Heart right ventricle (tissue), 16 donors: Measurements from ENCODE around the gene BRD4. TPM values are rescaled to one million over a fixed set of nuclear protein-coding genes. Genes with fewer than 3 reads are reported as not detected.
A peak's percentile ranks its signal among the peaks of the same experiment; 100 is the strongest.

ENCODE experiments used
- ATAC-seq, 8 donors: fragments of 200-7000 bp; cut with Tn5 transposase; one replicate each; pipeline ENCODE4 v1.9.1; 2020; ENCODE audit warnings: mild to moderate bottlenecking in 8 of 8, moderate library complexity in 8 of 8, moderate number of reproducible peaks in 1 of 8
- DNase-seq, 2 donors: peaks; one replicate each; pipeline ENCODE4 v3.0.0-alpha.2; 2020
- H3K27ac ChIP-seq, 10 donors: fragments of 200-600 bp; sonication (generic) in 2 of 10; one replicate each; pipeline versions ENCODE4 v1.5.0 to v1.8.0; 2020 to 2022; ENCODE audit warnings: mild to moderate bottlenecking in 3 of 10
- H3K27me3 ChIP-seq, 7 donors: fragments of 200-600 bp; one replicate each; pipeline ENCODE4 v1.8.0; 2021 to 2022; ENCODE audit warnings: mild to moderate bottlenecking in 2 of 7
- H3K36me3 ChIP-seq, 9 donors: fragments of 200-600 bp; sonication (generic) in 1 of 9; one replicate each; pipeline versions ENCODE4 v1.5.0 to v1.8.0; 2020 to 2022; ENCODE audit warnings: mild to moderate bottlenecking in 2 of 9
- H3K4me1 ChIP-seq, 9 donors: fragments of 200-600 bp; sonication (generic) in 1 of 9; one replicate each; pipeline versions ENCODE4 v1.5.0 to v1.8.0; 2020 to 2022; ENCODE audit warnings: mild to moderate bottlenecking in 4 of 9
- H3K4me3 ChIP-seq, 10 donors: fragments of 200-600 bp; sonication (generic) in 2 of 10; one replicate each; pipeline versions ENCODE4 v1.5.0 to v1.8.0; 2020 to 2022; ENCODE audit warnings: mild to moderate bottlenecking in 7 of 10, moderate library complexity in 2 of 10
- H3K9me3 ChIP-seq, 11 donors: fragments of 200-600 bp in 10 of 11; sonication (generic) in 2 of 11; one replicate each; pipeline versions ENCODE4 v1.5.0 to v1.8.0; 2013 to 2022; ENCODE audit warnings: mild to moderate bottlenecking in 2 of 11, control low read depth in 1 of 11, moderate library complexity in 1 of 11
- WGBS, 2 donors: extraction: QIAGEN DNeasy Blood & Tissue Kit; methylation state at CpG; one replicate each; pipeline ENCODE4 v1.1.7; 2013; ENCODE audit warnings: inconsistent platforms in 1 of 2; 5-methylcytosine and 5-hydroxymethylcytosine counted together
- intact Hi-C, 10 donors: fragments of 100-400 bp; cut with DNase I; formaldehyde crosslinking; loops; one replicate each; pipeline versions ENCODE4 v1.11.1 to v1.14.2; 2022
- polyA plus RNA-seq, 2 donors: library from polyadenylated mRNA; stranded (reverse); fragments of 200-250 nt; gene quantifications; one replicate each; pipeline ENCODE4 v1.2.3, GENCODE V29; 2013
- total RNA-seq, 10 donors: library from RNA; stranded (reverse); fragmentation: NEBNext Ultra II Directional in 3 of 10; extraction: Animal tissue kit (Norgen Biotek cat#: 25700) in 3 of 10; gene quantifications; one replicate each; pipeline versions ENCODE4 v1.2.1 to v1.2.4, GENCODE V29; 2021 to 2023
- TF ChIP-seq, protein P1 (sequence below), 9 donors: fragments of 200-600 bp; sonication (generic) in 2 of 9; IDR thresholded peaks; one replicate each; pipeline versions ENCODE4 v1.5.0 to v1.8.0; 2021 to 2022; ENCODE audit warnings: antibody characterized with exemption in 9 of 9, mild to moderate bottlenecking in 5 of 9, moderate library complexity in 1 of 9
- donor health status: Arrhythmogenic right ventricular cardiomyopathy.
- donor health status: ischemic (EF 13 %, LVEDD 7.1; RV severe dilation, severe dysfunction).
- donor health status: healthy with polysubstance abuse.
- donor health status: DM: no; HTN: yes; CAD: no.
- donor health status: DM: no; HTN: no; CAD: no.
- donor health status: ischemic (EF 25% LVEDD 6.9; RV normal size, moderate dysfunction).
- donor health status: ischemic (EF 25% LVEDD 5.7; RV mildly dilated, moderate dysfunction).
- donor health status: healthy.
- donor health status: DM: yes; HTN: yes; CAD: no.
- donor health status: Ischemic cardiomyopathy.
- donor health status: ischemic (EF 35%, LVEDD 5.7; RV mildly dilated, moderate dysfunction).
- donor health status: nonischemic (EF 11% LVEDD 7.7; RV severe dilation, severe dysfunction).
- donor health status: DM: yes; HTN: yes; CAD: no.
- donor health status: PGD.
- donor health status: ischemic (EF 29% LVEDD 5.4; RV normal size, mild dysfunction).
- donor health status: nonischemic (EF 23%, LVEDD 6.1; RV moderate dilation, normal function).

Gene BRD4
- total and polyA plus RNA-seq, 12 donors, result 31.2 to 85.1 (median 53.6) TPM

GRCh38 chr19:15191514-15191913 is 140.8 kb downstream of the BRD4 start:
- no peaks in the 10 kb centered on the region for H3K9me3 ChIP-seq
- no peak for ATAC-seq
- 89 to 92% methylated on average over 18 of the region's 18 CpGs for WGBS, 2 donors
- peaks cover 0 to 62% (median 0%) of the 10 kb centered on the region in 9 donors for H3K36me3 ChIP-seq
- DNase-seq, result no peak
- H3K4me3 ChIP-seq, result no peak overlapping the region
- intact Hi-C loops, result no loop called here
- TF ChIP-seq, protein P1, sequence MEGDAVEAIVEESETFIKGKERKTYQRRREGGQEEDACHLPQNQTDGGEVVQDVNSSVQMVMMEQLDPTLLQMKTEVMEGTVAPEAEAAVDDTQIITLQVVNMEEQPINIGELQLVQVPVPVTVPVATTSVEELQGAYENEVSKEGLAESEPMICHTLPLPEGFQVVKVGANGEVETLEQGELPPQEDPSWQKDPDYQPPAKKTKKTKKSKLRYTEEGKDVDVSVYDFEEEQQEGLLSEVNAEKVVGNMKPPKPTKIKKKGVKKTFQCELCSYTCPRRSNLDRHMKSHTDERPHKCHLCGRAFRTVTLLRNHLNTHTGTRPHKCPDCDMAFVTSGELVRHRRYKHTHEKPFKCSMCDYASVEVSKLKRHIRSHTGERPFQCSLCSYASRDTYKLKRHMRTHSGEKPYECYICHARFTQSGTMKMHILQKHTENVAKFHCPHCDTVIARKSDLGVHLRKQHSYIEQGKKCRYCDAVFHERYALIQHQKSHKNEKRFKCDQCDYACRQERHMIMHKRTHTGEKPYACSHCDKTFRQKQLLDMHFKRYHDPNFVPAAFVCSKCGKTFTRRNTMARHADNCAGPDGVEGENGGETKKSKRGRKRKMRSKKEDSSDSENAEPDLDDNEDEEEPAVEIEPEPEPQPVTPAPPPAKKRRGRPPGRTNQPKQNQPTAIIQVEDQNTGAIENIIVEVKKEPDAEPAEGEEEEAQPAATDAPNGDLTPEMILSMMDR (IDR thresholded peaks at IDR 0.05), result no peak
- peaks cover 0 to 23% (median 3%) of the 10 kb centered on the region in 9 donors for H3K4me1 ChIP-seq
- H3K27ac ChIP-seq, result no peak overlapping the region
- peaks cover 0 to 41% (median 30%) of the 10 kb centered on the region in 7 donors for H3K27me3 ChIP-seq

DNA sequence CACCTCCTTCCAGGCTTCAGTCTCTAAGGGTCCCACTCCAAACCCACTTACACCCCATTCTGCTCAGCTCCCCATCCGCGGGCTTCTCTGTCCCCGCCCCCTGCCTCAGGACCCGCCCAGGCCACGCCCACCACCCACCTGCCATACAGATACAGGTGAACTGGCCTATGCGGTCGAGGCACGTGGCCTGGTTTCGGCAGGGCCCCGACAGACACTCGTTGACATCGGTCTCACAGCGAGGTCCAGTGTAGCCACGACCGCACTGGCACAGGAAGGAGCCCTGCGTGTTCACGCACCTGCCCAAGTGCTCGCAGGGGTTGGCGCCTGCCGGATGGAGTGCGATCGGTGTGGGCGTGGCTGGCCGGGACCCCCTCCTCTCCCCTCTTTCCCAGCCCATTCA is 143.5 kb downstream of the BRD4 start:
- Histone ChIP-seq H3K36me3 (peaks cover 0 to 81% (median 0%) of the 10 kb centered on the region in 9 donors), H3K4me1 (peaks cover 0 to 18% (median 0%) of the 10 kb centered on the region in 9 donors), H3K27me3 (peaks cover 0 to 14% (median 8%) of the 10 kb centered on the region in 7 donors), H3K4me3 (no peak overlapping the region), H3K9me3 (no peaks in the 10 kb centered on the region), H3K27ac (no peak overlapping the region)
- 89 to 90% methylated on average over 24 of the region's 24 CpGs for WGBS, 2 donors
- DNase-seq, result no peak
- TF ChIP-seq, protein P1 (IDR thresholded peaks at IDR 0.05), result no peak
- intact Hi-C loops, result no loop called here
- no peak for ATAC-seq

- ATAC-seq (peak in 5 of 8 donors; percentile 7 to 42 (median 23)), DNase-seq (no peak)
- Histone ChIP-seq H3K9me3 (no peaks in the 10 kb centered on the region), H3K27ac (no peak overlapping the region), H3K27me3 (peaks cover 0 to 7% (median 1%) of the 10 kb centered on the region in 7 donors), H3K36me3 (peaks cover 0 to 80% (median 0%) of the 10 kb centered on the region in 9 donors), H3K4me3 (no peak overlapping the region), H3K4me1 (peaks cover 0 to 6% (median 0%) of the 10 kb centered on the region in 9 donors)
- intact Hi-C loops, result no loop called here
- WGBS, 2 donors, result 94 to 96% methylated on average over 38 of the region's 38 CpGs
- TF ChIP-seq, protein P1 (IDR thresholded peaks at IDR 0.05), result no peak
Measured at GRCh38 chr19:15187026-15188007, 145.0 kb downstream of the BRD4 start.

Other genes with a start within 250 kb of the BRD4 start
- 10 to 100 TPM; 11.5 to 17.1 (median 13.1) TPM for gene SYDE1, start 225.1 kb downstream of the BRD4 start, total RNA-seq
- gene SYDE1, start 225.1 kb downstream of the BRD4 start, polyA plus RNA-seq, result 10 to 100 TPM in 1 of 2 donors, 1 to 10 TPM in 1; 9.4 to 12.9 TPM
- 10 to 100 TPM; 21.4 to 45.5 (median 35.3) TPM for gene NOTCH3, start 131.5 kb downstream of the BRD4 start, total RNA-seq
- gene NOTCH3, start 131.5 kb downstream of the BRD4 start, polyA plus RNA-seq, result 10 to 100 TPM; 18.7 to 21.9 TPM
- under 1 TPM in 5 of 10 donors, not detected in 5; 0.15 to 0.32 (median 0.17) TPM for gene EPHX3, start 100.1 kb downstream of the BRD4 start, total RNA-seq
- gene EPHX3, start 100.1 kb downstream of the BRD4 start, polyA plus RNA-seq, result under 1 TPM in 1 of 2 donors, not detected in 1; 0.20 TPM
- gene AKAP8, start 47.2 kb upstream of the BRD4 start, total RNA-seq, result 10 to 100 TPM; 15.7 to 32.2 (median 18.6) TPM
- gene AKAP8, start 47.2 kb upstream of the BRD4 start, polyA plus RNA-seq, result 10 to 100 TPM; 12.8 to 21.8 TPM
- 100 to 1,000 TPM in 1 of 10 donors, 10 to 100 TPM in 9; 45.2 to 101 (median 63.1) TPM for gene AKAP8L, start 86.4 kb upstream of the BRD4 start, total RNA-seq
- 100 to 1,000 TPM in 1 of 2 donors, 10 to 100 TPM in 1; 53.6 to 140 TPM for gene AKAP8L, start 86.4 kb upstream of the BRD4 start, polyA plus RNA-seq
- 10 to 100 TPM; 19.5 to 34.3 (median 21.3) TPM for gene WIZ, start 117.4 kb upstream of the BRD4 start, total RNA-seq
- 10 to 100 TPM; 18.7 to 25.7 TPM for gene WIZ, start 117.4 kb upstream of the BRD4 start, polyA plus RNA-seq
- 1 to 10 TPM in 5 of 10 donors, under 1 TPM in 5; 0.19 to 6.6 (median 0.85) TPM for gene RASAL3, start 132.0 kb upstream of the BRD4 start, total RNA-seq
- 1 to 10 TPM in 1 of 2 donors, under 1 TPM in 1; 0.64 to 1.6 TPM for gene RASAL3, start 132.0 kb upstream of the BRD4 start, polyA plus RNA-seq
- not detected for gene PGLYRP2, start 147.0 kb upstream of the BRD4 start, total RNA-seq
- not detected for gene PGLYRP2, start 147.0 kb upstream of the BRD4 start, polyA plus RNA-seq
- gene CYP4F22, start 176.0 kb upstream of the BRD4 start, total RNA-seq, result not detected
- not detected for gene CYP4F22, start 176.0 kb upstream of the BRD4 start, polyA plus RNA-seq